CD8-positive, alpha-beta memory T cell (primary cell): Measurements from ENCODE around the gene TMEM233. TPM values are rescaled to one million over a fixed set of nuclear protein-coding genes. Genes with fewer than 3 reads are reported as not detected.
"Not testable (repeated sequence)": the region's sequence is repeated elsewhere in the genome, so short reads cannot be mapped to it uniquely, and the experiment has no call there.

ENCODE experiments used
- CTCF ChIA-PET: fragments of 350-600 bp; sonication (Branson Sonifier 250); formaldehyde crosslinking; loops from one replicate; lab custom pipeline; 2021; ENCODE audit warnings: antibody characterized with exemption; lab: Charles Lee
- POLR2A ChIA-PET: fragments of 350-600 bp; sonication (Branson Sonifier 250); formaldehyde crosslinking; loops from one replicate; lab custom pipeline; 2021; ENCODE audit warnings: antibody characterized with exemption; lab: Charles Lee
- DNase-seq, 5 donors: peaks; one replicate each; pipeline versions ENCODE4 v3.0.0 to v3.0.0-alpha.2; 2020 to 2022; ENCODE audit warnings: mixed read lengths in 1 of 5
- H3K27ac ChIP-seq: one replicate; pipeline ENCODE4 v1.7.0; 2013; ENCODE audit warnings: low read depth, mild to moderate bottlenecking, low read length, moderate library complexity
- H3K27me3 ChIP-seq: 2 replicates; pipeline ENCODE4 v1.7.0; 2013; ENCODE audit warnings: low read length, mild to moderate bottlenecking; ENCODE audit not compliant: insufficient read depth, poor library complexity, severe bottlenecking
- H3K36me3 ChIP-seq: 2 replicates; pipeline ENCODE4 v1.7.0; 2013; ENCODE audit warnings: mild to moderate bottlenecking, low read length, moderate library complexity; ENCODE audit not compliant: insufficient read depth
- H3K4me1 ChIP-seq: 2 replicates; pipeline ENCODE4 v1.7.0; 2013; ENCODE audit warnings: mild to moderate bottlenecking, low read length, moderate library complexity; ENCODE audit not compliant: insufficient read depth
- H3K4me3 ChIP-seq: 2 replicates; pipeline ENCODE4 v1.7.0; 2013; ENCODE audit warnings: mild to moderate bottlenecking, low read length
- H3K9me3 ChIP-seq: 2 replicates; pipeline ENCODE4 v1.7.0; 2013; ENCODE audit warnings: mild to moderate bottlenecking, low read length
- H3K27ac Mint-ChIP-seq, 8 donors: one replicate each; pipeline ENCODE4 v1.8.0; 2020 to 2021; ENCODE audit warnings: mixed read lengths in 8 of 8, mild to moderate bottlenecking in 6 of 8, inconsistent platforms in 3 of 8, moderate library complexity in 3 of 8
- H3K27me3 Mint-ChIP-seq, 2 donors: one replicate each; pipeline ENCODE4 v1.8.0; 2020 to 2021; ENCODE audit warnings: mixed read lengths in 2 of 2, mild to moderate bottlenecking in 1 of 2, moderate library complexity in 1 of 2
- H3K36me3 Mint-ChIP-seq, 3 donors: one replicate each; pipeline ENCODE4 v1.8.0; 2020 to 2021; ENCODE audit warnings: mixed read lengths in 3 of 3, inconsistent platforms in 1 of 3, mild to moderate bottlenecking in 1 of 3
- H3K4me1 Mint-ChIP-seq, 3 donors: one replicate each; pipeline ENCODE4 v1.8.0; 2020 to 2021; ENCODE audit warnings: mixed read lengths in 3 of 3, inconsistent platforms in 1 of 3, mild to moderate bottlenecking in 1 of 3
- H3K4me3 Mint-ChIP-seq, 7 donors: one replicate each; pipeline ENCODE4 v1.8.0; 2020 to 2021; ENCODE audit warnings: mixed read lengths in 7 of 7, mild to moderate bottlenecking in 6 of 7, moderate library complexity in 4 of 7, inconsistent platforms in 2 of 7
- H3K9me3 Mint-ChIP-seq, 5 donors: one replicate each; pipeline ENCODE4 v1.8.0; 2020 to 2022; ENCODE audit warnings: mixed read lengths in 5 of 5, mild to moderate bottlenecking in 3 of 5, moderate library complexity in 2 of 5, inconsistent platforms in 1 of 5
- polyA plus RNA-seq: library from polyadenylated mRNA; unstranded; fragments of 300-500 nt; fragmentation: Illumina TruSeq; gene quantifications from one replicate; pipeline ENCODE4 v1.2.3, GENCODE V29; 2021
- total RNA-seq, 2 experiments: library from RNA; stranded (reverse); gene quantifications; one replicate each; pipeline ENCODE4 v1.2.3, GENCODE V29; 2021

TMEM233 gene
- total and polyA plus RNA-seq, 3 experiments from 2014 or later = not detected

DNA sequence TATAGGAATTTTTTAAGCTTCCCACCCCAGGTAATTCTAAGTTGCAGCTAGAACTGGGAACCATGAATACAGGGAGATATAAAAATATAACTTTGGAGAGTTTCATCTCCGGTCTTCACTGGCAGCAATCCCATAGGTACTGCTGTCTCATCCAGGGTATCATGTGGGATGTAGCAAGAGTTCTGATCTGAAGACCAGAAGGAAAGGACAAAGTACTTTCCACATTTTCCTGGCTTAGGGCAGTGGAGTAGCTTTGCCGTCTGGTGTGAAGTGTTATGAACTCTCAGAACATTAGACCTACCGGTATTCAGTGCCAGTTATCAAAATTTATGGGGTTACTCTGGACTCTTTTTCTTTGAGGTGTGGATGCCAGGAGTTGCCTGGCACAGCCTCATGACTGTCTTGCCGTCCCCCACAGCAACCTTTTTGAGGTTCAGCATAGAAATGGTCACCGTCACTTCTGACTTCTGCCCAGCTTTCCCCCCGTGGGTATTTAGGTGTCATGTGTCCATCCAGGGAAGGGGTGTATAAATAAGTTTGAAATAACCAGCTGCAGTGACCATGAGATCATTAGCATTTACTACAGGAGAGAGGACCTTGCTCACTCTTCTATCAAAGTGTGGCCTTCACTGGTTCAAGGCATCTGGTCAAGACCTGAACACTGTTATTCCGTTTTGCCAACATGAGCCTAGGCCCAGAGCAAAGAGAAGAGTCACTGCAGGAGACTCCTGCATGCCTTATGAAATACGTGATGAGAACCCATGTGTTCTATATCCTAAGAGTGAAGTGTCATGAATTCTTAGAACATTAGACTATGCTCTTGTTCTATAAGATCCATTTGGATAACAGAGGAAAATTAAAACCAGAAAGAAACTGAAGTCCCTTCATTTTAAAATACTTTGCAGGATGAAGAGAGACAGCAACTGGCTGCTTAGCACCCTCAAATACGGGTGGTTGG is 22.2 kb downstream of the TMEM233 start:
- Mint-ChIP-seq H3K27ac (no peak overlapping the region), H3K27me3 (peaks cover 19 to 53% of the 10 kb centered on the region in 2 donors)

DNA sequence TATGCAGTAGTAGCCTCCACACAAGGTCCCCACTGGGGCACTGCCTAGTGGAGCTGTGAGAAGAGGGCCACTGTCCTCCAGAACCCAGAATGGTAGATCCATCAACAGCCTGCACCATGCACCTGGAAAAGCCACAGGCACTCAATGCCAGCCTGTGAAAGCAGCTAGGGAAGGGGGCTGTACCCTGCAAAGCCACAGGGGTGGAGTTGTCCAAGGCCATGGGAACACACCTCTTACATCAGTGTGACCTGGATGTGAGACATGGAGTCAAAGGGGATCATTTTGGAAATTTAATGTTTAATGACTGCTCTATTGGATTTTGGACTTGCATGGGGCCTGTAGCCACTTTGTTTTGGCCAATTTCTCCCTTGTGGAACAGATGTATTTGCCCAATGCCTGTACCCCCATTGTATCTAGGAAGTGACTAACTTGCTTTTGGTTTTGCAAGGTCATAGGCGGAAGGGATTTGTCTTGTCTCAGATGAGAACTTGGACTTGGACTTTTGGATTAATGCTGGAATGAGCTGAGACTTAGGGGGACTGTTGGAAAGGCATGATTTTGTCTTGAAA is 24.8 kb downstream of the TMEM233 start:
- H3K4me3 Mint-ChIP-seq, POLR2A ChIA-PET, H3K9me3 Mint-ChIP-seq, H3K27ac ChIP-seq, H3K36me3 Mint-ChIP-seq, H3K27ac Mint-ChIP-seq, H3K4me1 Mint-ChIP-seq, H3K27me3 ChIP-seq, H3K4me3 ChIP-seq, DNase-seq, H3K36me3 ChIP-seq, H3K4me1 ChIP-seq, H3K9me3 ChIP-seq, CTCF ChIA-PET: not testable (repeated sequence)
- H3K27me3 Mint-ChIP-seq = peaks cover 24 to 68% of the 10 kb centered on the region in 2 donors

More for the DNA sequence above, 22.2 kb downstream of the TMEM233 start:
- H3K36me3 Mint-ChIP-seq = peaks cover 0 to 2% (median 0%) of the 10 kb centered on the region in 3 donors
- POLR2A ChIA-PET = no interaction called here
- no peak overlapping the region for H3K27ac ChIP-seq
- DNase-seq = no peak
- no peaks in the 10 kb centered on the region for H3K4me1 Mint-ChIP-seq
- CTCF ChIA-PET = interaction anchor here (0.9 kb wide), 1 partner anchor 12 kb away, joined by 3 read pairs; no protein-coding TSS in a partner anchor
- no peak overlapping the region for H3K4me3 Mint-ChIP-seq
- H3K4me3 ChIP-seq = no peak overlapping the region
- no peaks in the 10 kb centered on the region for H3K27me3 ChIP-seq
- H3K4me1 ChIP-seq = no peaks in the 10 kb centered on the region
- H3K9me3 Mint-ChIP-seq = peaks cover 0 to 3% (median 0%) of the 10 kb centered on the region in 5 donors
- no peaks in the 10 kb centered on the region for H3K9me3 ChIP-seq
- no peaks in the 10 kb centered on the region for H3K36me3 ChIP-seq

DNA sequence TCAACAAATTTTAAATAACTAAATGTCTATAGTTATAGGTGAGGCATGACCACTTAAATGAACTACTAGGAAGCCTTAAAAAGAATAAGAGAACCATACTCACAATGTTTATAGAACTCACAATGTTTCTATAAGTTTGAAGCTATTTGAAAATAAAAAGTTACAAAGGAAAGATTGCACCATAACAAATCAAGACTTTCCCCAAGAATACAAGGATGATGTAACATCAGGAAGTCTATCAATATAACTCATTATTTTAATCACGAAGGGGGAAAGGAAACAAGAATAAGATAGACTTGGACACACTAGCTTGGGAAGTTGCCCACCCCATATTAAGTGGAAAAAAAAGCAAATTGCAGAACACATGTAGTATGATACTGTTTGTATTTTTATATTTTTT is 26.9 kb downstream of the TMEM233 start:
- no peaks in the 10 kb centered on the region for H3K9me3 ChIP-seq
- Mint-ChIP-seq H3K27me3 (peaks cover 26 to 60% of the 10 kb centered on the region in 2 donors), H3K27ac (no peak overlapping the region), H3K36me3 (peaks cover 0 to 2% (median 0%) of the 10 kb centered on the region in 3 donors), H3K9me3 (peaks cover 0 to 3% (median 0%) of the 10 kb centered on the region in 5 donors), H3K4me1 (no peaks in the 10 kb centered on the region), H3K4me3 (no peak overlapping the region)
- no peaks in the 10 kb centered on the region for H3K4me1 ChIP-seq
- no peak overlapping the region for H3K27ac ChIP-seq
- ChIA-PET CTCF (no interaction called here), POLR2A (no interaction called here)
- H3K27me3 ChIP-seq = no peaks in the 10 kb centered on the region
- no peak overlapping the region for H3K4me3 ChIP-seq
- no peak for DNase-seq
- no peaks in the 10 kb centered on the region for H3K36me3 ChIP-seq

DNA sequence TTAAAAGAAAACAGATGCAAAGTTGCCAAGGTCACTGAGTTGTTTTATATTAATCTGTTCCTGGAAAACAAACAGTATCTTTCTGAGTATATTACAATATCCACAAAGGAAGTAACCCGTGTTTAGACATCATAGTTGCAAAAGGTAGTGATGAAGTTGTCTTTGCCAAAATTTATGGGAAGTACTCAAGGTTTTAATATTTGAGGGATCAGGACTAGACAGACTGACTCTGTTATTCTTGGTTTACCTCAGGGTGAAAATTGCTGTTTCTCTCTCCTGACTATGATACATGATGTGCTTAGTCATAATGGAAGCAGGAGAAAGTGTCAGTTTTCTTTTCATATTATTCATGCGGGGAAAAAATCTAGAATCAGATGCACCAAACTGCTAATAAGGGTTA is 28.3 kb downstream of the TMEM233 start:
- Mint-ChIP-seq H3K4me3 (no peak overlapping the region), H3K27me3 (peaks cover 20 to 58% of the 10 kb centered on the region in 2 donors)

DNA sequence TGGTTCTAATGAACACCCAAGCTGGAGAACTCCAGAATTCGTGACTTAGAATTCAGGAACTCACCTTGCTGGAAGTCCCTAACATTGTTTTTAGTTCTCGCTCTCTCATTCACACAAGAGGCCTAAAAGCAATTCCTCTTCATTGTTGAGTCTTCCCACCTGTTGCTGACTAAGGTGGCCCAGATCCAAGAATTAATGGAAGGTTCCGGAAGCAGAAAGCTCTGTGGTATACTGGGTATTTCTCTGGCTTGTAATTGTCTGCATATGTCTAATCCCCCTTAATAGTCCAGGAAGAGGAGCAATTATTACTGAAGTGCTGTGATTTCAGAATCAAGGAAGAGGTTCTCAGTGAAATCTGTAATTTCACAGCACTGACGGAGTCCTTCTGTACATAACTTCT is 31.4 kb downstream of the TMEM233 start:
- Mint-ChIP-seq H3K9me3 (no peaks in the 10 kb centered on the region), H3K27ac (no peak overlapping the region), H3K4me1 (no peaks in the 10 kb centered on the region), H3K4me3 (no peak overlapping the region), H3K36me3 (no peaks in the 10 kb centered on the region), H3K27me3 (peaks cover 20 to 55% of the 10 kb centered on the region in 2 donors)
- Histone ChIP-seq H3K4me3 (no peak overlapping the region), H3K9me3 (no peaks in the 10 kb centered on the region), H3K27me3 (no peaks in the 10 kb centered on the region), H3K27ac (no peak overlapping the region), H3K36me3 (no peaks in the 10 kb centered on the region), H3K4me1 (no peaks in the 10 kb centered on the region)
- ChIA-PET POLR2A (no interaction called here), CTCF (no interaction called here)
- DNase-seq = no peak

More for the DNA sequence above, 28.3 kb downstream of the TMEM233 start:
- H3K27me3 ChIP-seq = no peaks in the 10 kb centered on the region
- H3K4me1 ChIP-seq = no peaks in the 10 kb centered on the region
- DNase-seq = no peak
- H3K4me3 ChIP-seq = no peak overlapping the region
- CTCF ChIA-PET = no interaction called here
- Mint-ChIP-seq H3K27ac (no peak overlapping the region), H3K9me3 (peaks cover 0 to 3% (median 0%) of the 10 kb centered on the region in 5 donors), H3K36me3 (peaks cover 0 to 2% (median 0%) of the 10 kb centered on the region in 3 donors), H3K4me1 (no peaks in the 10 kb centered on the region)
- POLR2A ChIA-PET = no interaction called here
- no peaks in the 10 kb centered on the region for H3K36me3 ChIP-seq
- no peaks in the 10 kb centered on the region for H3K9me3 ChIP-seq
- H3K27ac ChIP-seq = no peak overlapping the region

DNA sequence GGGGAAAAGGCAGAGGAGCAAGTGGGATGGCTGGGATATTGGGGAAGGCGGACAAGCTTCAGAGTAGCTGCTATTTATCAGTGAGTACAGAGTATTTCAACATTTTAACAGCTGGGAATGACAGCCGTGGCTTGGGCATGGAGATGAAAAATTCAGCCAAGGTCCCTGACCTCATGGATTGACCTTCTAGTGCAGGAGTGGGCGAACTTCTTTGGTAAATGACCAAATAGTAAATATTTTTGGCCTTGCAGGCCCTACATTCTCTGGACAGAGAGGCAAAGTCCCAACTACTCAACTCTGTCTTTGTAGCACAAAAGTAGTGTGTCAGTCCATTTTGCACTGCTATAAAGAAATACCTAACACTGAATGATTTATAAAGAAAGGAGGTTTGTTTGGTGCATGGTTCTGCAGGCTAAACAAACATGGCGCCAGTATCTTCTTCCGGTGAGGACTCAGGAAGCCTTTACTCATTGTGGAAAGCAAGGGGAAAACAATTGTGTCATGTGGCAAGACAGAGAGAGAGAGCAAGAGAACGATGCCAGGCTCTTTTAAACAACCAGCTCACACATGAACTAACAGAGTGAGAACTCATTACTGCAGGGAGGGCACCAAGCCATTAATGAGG is 33.6 kb downstream of the TMEM233 start:
- no peak overlapping the region for H3K27ac Mint-ChIP-seq
- H3K27me3 Mint-ChIP-seq = peaks cover 10 to 45% of the 10 kb centered on the region in 2 donors
- Histone ChIP-seq H3K9me3 (no peaks in the 10 kb centered on the region), H3K27ac (no peak overlapping the region), H3K4me1 (no peaks in the 10 kb centered on the region), H3K4me3 (no peak overlapping the region), H3K27me3 (peaks cover 1% of the 10 kb centered on the region), H3K36me3 (no peaks in the 10 kb centered on the region)
- H3K4me3 Mint-ChIP-seq = no peak overlapping the region
- H3K4me1 Mint-ChIP-seq = no peaks in the 10 kb centered on the region
- no peaks in the 10 kb centered on the region for H3K9me3 Mint-ChIP-seq
- no peak for DNase-seq
- CTCF ChIA-PET = interaction anchor here (1.4 kb wide), 1 partner anchor 11 kb away, joined by 3 read pairs; no protein-coding TSS in a partner anchor
- H3K36me3 Mint-ChIP-seq = no peaks in the 10 kb centered on the region
- POLR2A ChIA-PET = no interaction called here

DNA sequence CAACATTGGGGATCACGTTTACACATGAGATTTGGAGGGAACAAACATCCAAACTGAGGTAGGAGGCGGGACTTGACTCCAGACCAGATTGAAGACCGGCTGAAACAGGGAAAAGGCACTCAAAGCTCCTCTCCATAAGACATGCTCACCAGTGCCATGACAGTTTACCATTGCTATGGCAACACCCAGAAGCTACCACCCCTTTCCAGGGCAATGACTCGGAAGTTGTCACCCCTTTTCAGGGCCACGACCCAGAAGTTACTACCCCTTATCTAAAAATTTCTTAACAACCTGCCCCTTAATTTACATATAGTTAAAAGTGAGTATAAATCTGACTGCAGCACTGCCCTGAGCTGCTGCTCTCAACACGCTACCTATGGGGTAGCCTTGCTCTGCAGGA is 34.1 kb downstream of the TMEM233 start:
- CTCF ChIA-PET = interaction anchor here (1.4 kb wide), 1 partner anchor 11 kb away, joined by 3 read pairs; no protein-coding TSS in a partner anchor
- Mint-ChIP-seq H3K27me3 (peaks cover 10 to 44% of the 10 kb centered on the region in 2 donors), H3K27ac (no peak overlapping the region), H3K36me3 (no peaks in the 10 kb centered on the region), H3K4me1 (no peaks in the 10 kb centered on the region), H3K9me3 (no peaks in the 10 kb centered on the region), H3K4me3 (no peak overlapping the region)
- no peaks in the 10 kb centered on the region for H3K9me3 ChIP-seq
- no peaks in the 10 kb centered on the region for H3K4me1 ChIP-seq
- peaks cover 4% of the 10 kb centered on the region for H3K27me3 ChIP-seq
- no peak overlapping the region for H3K4me3 ChIP-seq
- H3K27ac ChIP-seq = no peak overlapping the region
- no peak for DNase-seq
- POLR2A ChIA-PET = no interaction called here
- H3K36me3 ChIP-seq = no peaks in the 10 kb centered on the region
